Inflammatory macrophage (primary cell): ENCODE data around the gene DNAJB11.
"Not testable (repeated sequence)": the region's sequence is repeated elsewhere in the genome, so short reads cannot be mapped to it uniquely, and the experiment has no call there.

Experiments used
- DNase-seq, 2 donors: peaks; one replicate each; pipeline ENCODE4 v3.0.0-alpha.2; 2020 to 2022

DNAJB11 gene

DNA sequence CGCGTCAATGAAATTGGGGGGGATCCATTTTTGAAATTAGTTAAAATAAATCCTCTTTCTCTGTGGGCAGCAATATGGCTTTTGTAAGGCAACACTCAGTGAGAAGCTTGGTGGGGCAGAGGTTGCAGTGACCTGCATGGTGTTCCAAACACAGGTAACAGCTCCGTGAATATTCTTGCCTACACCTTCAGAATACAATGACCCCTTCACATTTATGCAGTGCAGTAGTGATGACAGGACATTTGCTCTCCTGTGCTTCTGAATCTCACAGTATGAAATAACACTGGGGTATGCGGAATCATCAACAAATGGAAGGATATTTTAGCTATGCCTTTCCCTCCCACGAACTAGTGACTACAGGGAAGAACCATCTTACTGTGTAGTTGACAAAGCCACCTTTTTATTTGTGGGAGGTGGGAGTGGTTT is 49.3 kb downstream of the DNAJB11 start:
- DNase-seq = no peak

DNA sequence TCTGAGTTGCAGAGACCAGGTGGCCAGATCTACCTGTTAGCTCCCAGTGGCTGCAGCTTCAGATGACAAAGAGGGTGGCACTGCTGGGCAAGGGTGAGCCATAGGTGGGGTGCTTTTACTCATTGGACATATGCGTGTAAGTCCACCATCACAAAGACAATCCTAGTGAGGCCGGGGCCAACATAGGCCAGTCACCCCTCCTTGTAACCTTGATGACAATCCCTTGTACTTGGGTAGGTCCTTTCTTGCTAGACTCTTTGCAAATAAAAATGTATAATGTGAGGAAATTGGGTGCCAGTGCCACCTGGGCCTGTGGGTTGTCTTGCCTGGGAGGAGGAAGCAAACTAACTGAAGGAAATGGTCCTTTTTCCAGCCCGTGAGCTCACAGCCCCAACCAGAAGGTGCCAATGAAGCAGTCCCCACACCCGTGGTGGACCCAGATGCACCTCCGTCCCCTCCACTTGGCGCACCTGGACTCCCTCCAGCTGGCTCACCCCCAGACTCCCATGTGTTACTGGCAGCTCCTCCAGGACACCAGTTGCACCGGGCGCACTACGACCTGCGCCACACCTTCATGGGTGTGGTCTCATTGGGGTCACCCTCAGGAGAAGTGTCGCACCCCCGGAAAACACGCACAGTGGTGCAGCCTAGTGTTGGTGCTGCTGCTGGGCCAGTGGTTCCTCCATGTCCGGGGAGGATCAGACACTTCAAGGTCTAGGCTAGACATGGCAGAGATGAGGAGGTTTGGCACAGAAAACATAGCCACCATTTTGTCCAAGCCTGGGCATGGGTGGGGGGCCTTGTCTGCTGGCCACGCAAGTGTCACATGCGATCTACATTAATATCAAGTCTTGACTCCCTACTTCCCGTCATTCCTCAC is 49.9 kb downstream of the DNAJB11 start:
- no peak for DNase-seq

DNA sequence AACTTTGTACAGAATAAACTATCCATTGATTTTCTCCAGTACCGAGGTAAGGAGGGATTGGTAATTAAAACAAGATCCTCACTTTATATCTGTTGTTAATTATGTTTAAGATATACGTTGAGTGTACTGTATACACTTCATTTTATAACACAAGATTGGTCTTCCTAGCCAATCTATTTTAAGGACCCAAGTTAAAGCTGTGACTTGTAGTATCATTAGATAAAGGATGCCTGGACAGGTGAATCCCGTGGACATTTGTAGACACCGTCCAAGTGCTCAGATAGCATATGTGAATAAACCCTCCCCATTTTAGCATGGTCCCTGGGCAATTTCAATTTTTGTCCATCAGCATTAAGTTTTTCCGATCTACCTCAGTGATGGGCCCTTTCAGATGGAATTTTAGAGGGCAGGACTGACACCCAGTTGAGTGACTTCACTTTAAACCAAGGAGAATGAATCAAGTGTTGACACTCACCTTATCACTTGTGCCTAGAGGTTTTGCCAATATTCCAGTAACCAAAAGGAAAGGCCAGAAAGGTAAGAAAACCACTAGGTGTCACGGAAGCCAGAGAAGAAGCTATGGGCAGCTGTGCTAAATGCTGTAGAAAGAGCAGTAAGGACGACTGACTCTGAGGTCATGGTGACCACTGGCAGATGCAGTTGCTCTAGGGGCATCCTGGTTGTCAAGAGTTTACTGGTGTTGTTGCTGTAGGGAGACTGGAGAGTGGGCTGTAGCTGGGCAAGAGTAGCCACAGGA is 51.6 kb downstream of the DNAJB11 start:
- DNase-seq = no peak

DNA sequence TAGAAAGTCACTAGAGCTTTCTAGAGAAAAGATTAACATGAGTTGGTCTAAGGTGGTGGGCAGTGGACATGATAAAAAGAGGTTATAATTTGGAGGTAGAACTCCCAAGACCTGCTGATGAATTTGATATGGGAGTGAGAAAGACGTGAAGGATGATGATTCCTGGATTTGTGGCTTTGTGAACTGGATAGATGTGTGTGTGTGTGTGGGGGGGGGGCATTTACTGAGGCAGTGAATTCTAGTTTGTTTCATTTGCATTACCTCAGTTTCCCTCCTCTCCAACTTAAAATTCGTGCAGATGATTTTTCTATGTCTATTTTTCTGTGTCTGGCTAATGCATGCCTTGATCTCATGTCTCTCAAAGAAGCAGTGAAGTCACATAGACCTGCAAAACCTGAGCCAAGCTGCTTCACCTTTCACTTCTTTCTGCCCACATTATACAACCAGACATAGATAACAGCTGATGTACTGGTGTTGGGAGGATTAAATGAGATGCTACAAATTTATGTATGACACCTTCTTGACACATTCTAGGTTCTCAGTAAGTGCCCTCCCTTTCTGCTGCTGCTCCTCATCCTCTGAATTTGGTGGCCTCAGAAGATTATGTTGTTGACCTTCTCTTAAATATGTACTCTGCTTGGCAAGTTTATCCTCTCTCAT is 52.3 kb downstream of the DNAJB11 start:
- DNase-seq = no peak

DNA sequence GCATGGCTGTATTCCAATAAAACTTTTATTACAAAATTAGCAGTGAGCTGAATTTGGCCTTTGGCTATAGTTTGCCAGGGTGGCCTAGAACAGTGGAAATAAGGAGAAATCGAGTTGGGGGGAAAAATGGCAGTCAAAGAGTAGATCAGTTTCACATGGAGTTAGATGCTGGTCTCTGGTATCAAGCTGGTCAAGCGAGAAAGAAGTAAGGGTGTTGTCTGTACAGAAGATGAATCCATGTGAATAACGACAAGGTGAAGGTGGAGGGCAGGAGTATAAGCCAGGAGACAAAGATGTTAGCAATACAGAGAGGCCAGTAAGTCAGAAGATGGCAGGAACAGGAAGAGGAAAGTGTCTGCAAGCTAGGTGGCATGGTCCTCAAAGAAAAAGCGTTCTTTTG is 54.1 kb downstream of the DNAJB11 start:
- no peak for DNase-seq

DNA sequence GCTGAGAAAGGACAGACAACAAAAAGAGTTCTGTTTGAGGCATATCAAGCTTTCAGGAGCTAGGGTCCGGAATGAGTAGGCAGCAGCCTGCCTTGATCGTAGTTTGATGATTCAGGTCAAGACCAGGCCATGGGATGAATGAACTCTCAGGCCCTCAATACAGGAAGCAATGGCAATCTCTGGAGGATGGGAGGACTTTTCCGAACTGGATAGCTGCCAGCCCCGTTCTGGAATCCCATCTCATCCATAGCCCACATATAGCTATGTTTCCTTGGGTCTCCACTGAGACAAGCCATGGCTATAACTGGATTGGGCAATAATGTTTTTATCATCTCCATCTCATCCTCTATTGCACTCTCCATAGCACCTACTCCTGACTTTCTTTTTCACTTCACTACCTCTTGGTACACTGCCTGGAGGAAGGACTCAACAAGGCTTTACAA is 55.1 kb downstream of the DNAJB11 start:
- no peak for DNase-seq

DNA sequence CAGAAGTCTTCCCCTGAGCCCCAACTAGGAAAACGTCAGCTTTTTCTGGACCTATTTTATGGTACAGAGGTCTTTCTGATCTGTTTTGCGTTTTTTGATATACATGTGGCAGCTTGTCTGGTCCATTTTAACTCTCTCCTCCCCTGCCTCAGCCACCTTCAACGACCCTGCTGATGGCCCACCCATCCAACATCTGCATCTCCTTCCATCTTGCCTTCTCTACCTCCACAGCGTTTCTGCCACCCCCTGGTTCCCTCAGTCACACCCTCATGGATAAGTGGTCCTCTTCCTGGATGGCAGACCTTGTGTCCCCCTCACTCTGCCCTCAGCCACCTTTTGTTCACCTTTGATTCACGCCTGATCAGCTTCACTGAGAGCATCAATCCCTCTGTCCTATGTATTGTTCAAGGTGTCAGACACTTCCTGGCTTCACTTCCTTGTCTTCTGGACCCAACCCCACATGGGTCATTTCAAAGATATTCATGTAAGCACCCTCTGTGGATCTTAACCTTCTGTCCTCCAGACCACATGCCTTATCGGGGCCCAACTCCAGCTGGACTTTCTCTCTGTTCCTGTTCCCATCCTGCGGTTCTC is 55.8 kb downstream of the DNAJB11 start:
- DNase-seq = no peak

DNA sequence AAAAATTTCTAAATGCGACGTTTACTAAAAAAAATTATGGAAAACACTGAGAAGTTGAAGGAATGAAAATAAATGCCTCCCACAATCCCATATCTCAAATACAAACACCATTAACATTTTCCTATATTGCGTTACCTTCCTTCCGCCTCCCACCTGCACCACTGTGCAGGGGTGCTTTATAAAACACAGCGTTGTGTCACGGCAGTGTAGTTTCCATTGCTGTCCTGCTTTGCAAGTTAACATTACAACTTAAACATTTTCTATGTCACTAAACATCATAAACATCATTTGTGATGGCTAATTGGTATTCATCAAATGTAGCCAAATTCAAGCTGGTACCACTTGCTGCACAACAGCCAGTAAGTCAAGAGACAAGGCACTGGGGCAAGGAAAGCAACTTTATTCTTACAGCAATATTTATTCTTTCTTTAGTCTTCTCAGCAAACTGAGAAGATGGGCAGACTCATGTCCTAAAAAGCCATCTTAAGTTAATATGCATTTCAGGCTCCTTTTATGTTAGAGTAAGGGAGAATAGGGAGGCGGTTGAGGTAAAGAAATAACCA is 57.4 kb downstream of the DNAJB11 start:
- DNase-seq = no peak

DNA sequence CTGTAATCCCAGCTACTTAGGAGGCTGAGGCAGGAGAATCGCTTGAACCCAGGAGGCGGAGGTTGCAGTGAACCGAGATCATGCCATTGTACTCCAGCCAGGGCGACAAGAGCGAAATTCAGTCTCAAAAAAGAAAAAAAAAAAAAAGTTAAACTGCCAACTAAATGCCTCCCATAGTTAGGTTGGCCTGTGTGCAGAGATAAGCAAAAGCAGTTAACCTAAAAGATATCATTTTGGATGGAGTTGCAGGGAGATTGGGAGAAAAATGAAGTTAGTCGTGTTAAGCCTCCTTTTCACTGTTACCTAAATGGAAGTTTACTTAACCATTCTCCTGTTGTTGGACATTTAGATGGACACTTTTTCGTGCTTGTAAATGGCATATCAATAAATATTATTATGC is 58.2 kb downstream of the DNAJB11 start:
- DNase-seq = no peak

DNA sequence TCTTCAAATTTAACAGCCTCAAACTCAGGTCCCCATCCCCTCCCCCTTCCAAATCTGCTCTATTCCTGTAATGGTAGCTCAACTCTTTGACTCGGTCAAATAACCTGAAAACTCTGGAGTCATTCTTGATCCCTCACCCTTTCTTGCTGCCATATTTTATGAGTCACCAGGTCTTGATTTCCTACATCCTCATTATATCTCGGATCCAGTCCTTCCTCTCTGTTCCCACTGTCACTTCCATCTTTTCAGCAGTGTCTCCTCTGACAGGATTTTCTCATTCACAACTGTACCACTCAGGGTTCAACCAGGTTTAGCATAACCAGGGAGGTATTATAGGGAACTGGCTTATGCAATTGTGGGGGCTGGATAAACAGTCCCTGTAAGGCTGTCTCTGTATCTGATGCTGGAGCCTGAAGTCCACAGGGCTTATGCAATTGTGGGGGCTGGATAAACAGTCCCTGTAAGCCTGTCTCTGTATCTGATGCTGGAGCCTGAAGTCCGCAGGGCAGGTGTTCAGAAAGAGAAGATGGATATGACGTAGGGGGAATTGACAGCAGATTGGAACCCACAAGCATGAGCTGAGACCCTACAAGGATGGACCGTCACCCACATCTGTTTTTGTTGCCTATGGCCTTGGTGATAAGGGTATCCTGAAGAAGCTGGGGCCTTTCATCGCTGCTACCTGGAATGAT is 60.6 kb downstream of the DNAJB11 start:
- no peak for DNase-seq

DNA sequence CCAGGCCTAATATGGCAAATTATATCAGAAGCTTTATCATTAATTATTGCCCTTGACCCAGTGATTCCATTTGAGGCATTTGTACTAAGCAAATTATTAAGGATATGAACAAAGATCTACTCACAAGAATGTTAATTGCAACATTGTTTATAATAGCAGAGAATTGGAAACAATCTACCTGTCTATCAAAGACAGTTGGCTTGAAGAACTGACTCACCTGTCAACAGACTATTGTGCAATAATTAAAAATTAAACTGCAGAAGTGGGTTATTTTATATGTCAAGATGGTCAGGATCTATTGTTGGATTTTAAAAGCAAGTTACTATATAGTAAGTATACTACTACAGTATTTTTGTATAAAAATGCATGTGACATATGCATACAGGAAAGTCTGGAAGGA is 63.0 kb downstream of the DNAJB11 start:
- no peak for DNase-seq

DNA sequence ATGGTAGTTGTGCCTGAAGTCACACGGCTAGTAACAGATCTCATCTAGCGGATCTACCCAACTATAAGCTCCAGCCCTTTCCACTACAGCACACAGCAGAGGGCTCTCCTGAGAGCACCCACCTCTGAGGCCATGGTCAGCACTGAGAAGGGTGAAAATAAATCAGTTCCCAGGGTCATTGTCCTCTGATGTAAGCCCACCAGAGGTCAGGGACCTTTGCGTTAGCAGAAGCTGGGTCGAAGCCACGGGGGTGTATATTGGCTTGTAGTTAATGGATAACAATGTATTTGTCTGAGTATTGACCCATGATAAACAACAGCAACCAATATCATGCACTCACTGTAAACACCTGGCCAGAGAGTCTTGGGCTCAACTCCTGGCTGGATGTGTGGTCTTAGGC is 63.7 kb downstream of the DNAJB11 start:
- not testable (repeated sequence) for DNase-seq
